H1 (cell line): ENCODE results near the gene AP3D1. TPM values are rescaled to one million over a fixed set of nuclear protein-coding genes. Genes with fewer than 3 reads are reported as not detected.

Experiments
- CTCF ChIA-PET: fragments of 300-600 bp; sonication (Branson Sonifier 250); formaldehyde crosslinking; loops from one replicate; lab custom pipeline; 2021; ENCODE audit not compliant: partially characterized antibody; lab: Charles Lee
- POLR2A ChIA-PET: fragments of 300-600 bp; sonication (Branson Sonifier 250); formaldehyde crosslinking; loops from one replicate; lab custom pipeline; 2021; ENCODE audit warnings: inconsistent platforms; ENCODE audit not compliant: partially characterized antibody; lab: Charles Lee
- DNase-seq, 2 experiments: peaks; one replicate each; pipeline versions ENCODE4 v3.0.0 to v3.0.0-alpha.2; 2010 to 2022; ENCODE audit warnings: low spot score in 2 of 2, low read depth in 1 of 2, mixed read lengths in 1 of 2
- FAIRE-seq: peaks from 2 replicates; lab custom pipeline; 2011; peaks lifted over from hg19 to GRCh38; lab: Jason Lieb, UNC
- H2AFZ ChIP-seq: 2 replicates; pipeline ENCODE4 v1.8.1; 2012; ENCODE audit warnings: low read length, inconsistent platforms
- H2AK5ac ChIP-seq: 2 replicates; pipeline ENCODE4 v1.6.1; 2013; ENCODE audit warnings: low read depth, low read length
- H2BK120ac ChIP-seq: replicated peaks from 2 replicates; pipeline ENCODE3; 2013; ENCODE audit warnings: low read depth, low read length, inconsistent platforms
- H2BK12ac ChIP-seq: 2 replicates; pipeline ENCODE4 v1.6.1; 2013; ENCODE audit warnings: low read depth, low read length
- H2BK15ac ChIP-seq: 2 replicates; pipeline ENCODE4 v1.6.1; 2013; ENCODE audit warnings: low read length
- H2BK20ac ChIP-seq: 2 replicates; pipeline ENCODE4 v1.6.1; 2013; ENCODE audit warnings: low read length
- H2BK5ac ChIP-seq: 2 replicates; pipeline ENCODE4 v1.6.1; 2013; ENCODE audit warnings: low read depth, low read length
- H3K14ac ChIP-seq: 2 replicates; pipeline ENCODE4 v1.6.1; 2013; ENCODE audit warnings: inconsistent platforms; ENCODE audit not compliant: insufficient read length
- H3K18ac ChIP-seq: 2 replicates; pipeline ENCODE4 v1.6.1; 2013; ENCODE audit warnings: low read length; ENCODE audit errors: extremely low read depth
- H3K23ac ChIP-seq: 2 replicates; pipeline ENCODE4 v1.6.1; 2013; ENCODE audit warnings: inconsistent platforms; ENCODE audit not compliant: insufficient read length
- H3K23me2 ChIP-seq: 2 replicates; pipeline ENCODE4 v1.6.1; 2013; ENCODE audit warnings: low read depth, low read length
- H3K27ac ChIP-seq: 2 replicates; pipeline ENCODE4 v1.6.1; 2011; ENCODE audit warnings: low read depth, low read length, inconsistent platforms
- H3K27me3 ChIP-seq, 4 experiments: replicated peaks in 1 of 4; 1 replicate in 1 of 4; 2 replicates in 3 of 4; pipeline versions ENCODE4 v1.6.1 to v1.8.1; 2011 to 2013; ENCODE audit warnings: low read length in 3 of 4, mild to moderate bottlenecking in 3 of 4, inconsistent platforms in 2 of 4, mixed read lengths in 2 of 4, moderate library complexity in 1 of 4; ENCODE audit not compliant: control insufficient read depth in 3 of 4, insufficient read depth in 3 of 4; ENCODE audit errors: extremely low read depth in 1 of 4
- H3K36me3 ChIP-seq, 4 experiments: 2 replicates each; pipeline versions ENCODE4 v1.6.1 to v1.8.1; 2011 to 2013; ENCODE audit warnings: mild to moderate bottlenecking in 4 of 4, low read length in 3 of 4, moderate library complexity in 2 of 4, control low read depth in 1 of 4, inconsistent platforms in 1 of 4; ENCODE audit not compliant: insufficient read depth in 4 of 4, control insufficient read depth in 2 of 4
- H3K4ac ChIP-seq: replicated peaks from 2 replicates; pipeline ENCODE3; 2013; ENCODE audit warnings: low read length, low read depth, mixed read lengths, inconsistent platforms; ENCODE audit not compliant: insufficient read length
- H3K4me1 ChIP-seq, 4 experiments: replicated peaks in 1 of 4; 1 replicate in 1 of 4; 2 replicates in 3 of 4; pipeline versions ENCODE4 v1.6.1 to v1.8.1; 2011 to 2013; ENCODE audit warnings: low read length in 3 of 4, inconsistent platforms in 2 of 4, mixed read lengths in 1 of 4; ENCODE audit not compliant: insufficient read depth in 4 of 4, control insufficient read depth in 3 of 4
- H3K4me2 ChIP-seq, 2 experiments: 2 replicates each; pipeline versions ENCODE4 v1.6.1 to v1.8.1; 2011 to 2013; ENCODE audit warnings: low read depth in 2 of 2, low read length in 2 of 2, control low read depth in 1 of 2, inconsistent platforms in 1 of 2, mild to moderate bottlenecking in 1 of 2; ENCODE audit not compliant: insufficient read depth in 1 of 2
- H3K4me3 ChIP-seq, 4 experiments: fragments of 200-600, 300-600 bp in 1 of 4; sonication (generic), shearing (Covaris generic), sonication (Bioruptor Twin) in 1 of 4; 2 replicates each; pipeline versions ENCODE4 v1.5.1 to v1.8.1; 2011 to 2016; ENCODE audit warnings: low read length in 4 of 4, low read depth in 3 of 4, control low read depth in 2 of 4, inconsistent platforms in 2 of 4, mild to moderate bottlenecking in 2 of 4, mixed read lengths in 1 of 4, moderate library complexity in 1 of 4; ENCODE audit not compliant: insufficient read depth in 2 of 4; ENCODE audit errors: extremely low read depth in 1 of 4
- H3K56ac ChIP-seq: replicated peaks from 2 replicates; pipeline ENCODE3; 2013; ENCODE audit warnings: low read depth, mild to moderate bottlenecking, mixed read lengths, low read length, inconsistent platforms; ENCODE audit not compliant: insufficient read length
- H3K79me1 ChIP-seq: 2 replicates; pipeline ENCODE4 v1.6.1; 2013; ENCODE audit warnings: low read depth, low read length, control low read depth
- H3K79me2 ChIP-seq, 2 experiments: 2 replicates each; pipeline versions ENCODE4 v1.6.1 to v1.8.1; 2012 to 2013; ENCODE audit warnings: low read length in 2 of 2, mild to moderate bottlenecking in 2 of 2, inconsistent platforms in 1 of 2; ENCODE audit not compliant: insufficient read depth in 2 of 2, control insufficient read depth in 1 of 2
- H3K9ac ChIP-seq, 4 experiments: replicated peaks in 1 of 4; 1 replicate in 1 of 4; 2 replicates in 3 of 4; pipeline versions ENCODE4 v1.6.1 to v1.8.1; 2011 to 2013; ENCODE audit warnings: low read depth in 3 of 4, low read length in 3 of 4, control low read depth in 2 of 4, mild to moderate bottlenecking in 2 of 4, moderate library complexity in 2 of 4, inconsistent platforms in 1 of 4; ENCODE audit errors: extremely low read depth in 1 of 4
- H3K9me3 ChIP-seq, 2 experiments: 2 replicates each; pipeline versions ENCODE4 v1.6.1 to v1.8.1; 2012 to 2013; ENCODE audit warnings: mild to moderate bottlenecking in 2 of 2, moderate library complexity in 2 of 2, control low read depth in 1 of 2, inconsistent platforms in 1 of 2, low read depth in 1 of 2, low read length in 1 of 2, mixed read lengths in 1 of 2; ENCODE audit not compliant: insufficient read depth in 2 of 2
- H4K20me1 ChIP-seq, 2 experiments: replicated peaks in 1 of 2; 2 replicates each; pipeline versions ENCODE3 to v1.8.1; 2011 to 2013; ENCODE audit warnings: inconsistent platforms in 2 of 2, low read length in 2 of 2, mild to moderate bottlenecking in 1 of 2; ENCODE audit not compliant: insufficient read depth in 2 of 2, control insufficient read depth in 1 of 2
- H4K5ac ChIP-seq: 2 replicates; pipeline ENCODE4 v1.6.1; 2013; ENCODE audit warnings: low read length, low read depth, mixed read lengths, inconsistent platforms; ENCODE audit not compliant: insufficient read length
- H4K8ac ChIP-seq: 2 replicates; pipeline ENCODE4 v1.8.0; 2013; ENCODE audit warnings: mild to moderate bottlenecking, moderate library complexity, low read length, inconsistent platforms; ENCODE audit not compliant: insufficient read depth; ENCODE audit errors: extremely low read depth
- H4K91ac ChIP-seq: replicated peaks from 2 replicates; pipeline ENCODE3; 2013; ENCODE audit warnings: low read length, mixed read lengths, inconsistent platforms; ENCODE audit not compliant: insufficient read length
- ASH2L ChIP-seq: fragments of 200-600, 300-600 bp; sonication (generic); IDR thresholded peaks from one replicate; pipeline ENCODE4 v1.7.1; 2017; ENCODE audit warnings: low read length
- ATF2 ChIP-seq: IDR thresholded peaks from 2 replicates; pipeline ENCODE4 v1.6.1; 2012; ENCODE audit warnings: low read length, inconsistent platforms
- ATF3 ChIP-seq: IDR thresholded peaks from 2 replicates; pipeline ENCODE4 v1.6.1; 2011; ENCODE audit warnings: low read depth, mild to moderate bottlenecking, low read length; ENCODE audit not compliant: insufficient read depth
- CREB1 ChIP-seq: IDR thresholded peaks from 2 replicates; pipeline ENCODE4 v1.6.1; 2012; ENCODE audit warnings: inconsistent platforms
- HDAC6 ChIP-seq: IDR thresholded peaks from one replicate; pipeline ENCODE4 v1.7.1; 2012; ENCODE audit warnings: low read depth, mild to moderate bottlenecking, inconsistent platforms, low read length, moderate library complexity
- JUND ChIP-seq: IDR thresholded peaks from 2 replicates; pipeline ENCODE4 v1.6.1; 2011; ENCODE audit warnings: mild to moderate bottlenecking, improper control_type of control experiment, low read length
- KDM4A ChIP-seq: IDR thresholded peaks from one replicate; pipeline ENCODE4 v1.7.1; 2012; ENCODE audit warnings: low read depth, mild to moderate bottlenecking, moderate library complexity, low read length, inconsistent platforms; ENCODE audit not compliant: severe bottlenecking
- NANOG ChIP-seq: IDR thresholded peaks from 2 replicates; pipeline ENCODE4 v1.6.1; 2011; ENCODE audit warnings: low read length, low read depth, mild to moderate bottlenecking, inconsistent platforms; ENCODE audit not compliant: insufficient read depth, poor library complexity, severe bottlenecking
- POLR2A ChIP-seq, 2 experiments: IDR thresholded peaks; 1 replicate in 1 of 2; 2 replicates in 1 of 2; pipeline ENCODE4 v1.6.1; 2011; ENCODE audit warnings: low read depth in 2 of 2, low read length in 2 of 2, mild to moderate bottlenecking in 2 of 2; ENCODE audit errors: control extremely low read depth in 1 of 2
- POLR2AphosphoS5 ChIP-seq: IDR thresholded peaks from 2 replicates; pipeline ENCODE4 v1.6.1; 2011; ENCODE audit warnings: low read depth, low read length
- POU5F1 ChIP-seq: IDR thresholded peaks from 2 replicates; pipeline ENCODE4 v1.6.1; 2011; ENCODE audit warnings: low read depth, mild to moderate bottlenecking, low read length, moderate library complexity
- SP1 ChIP-seq: IDR thresholded peaks from 2 replicates; pipeline ENCODE4 v1.6.1; 2011; ENCODE audit warnings: low read depth, low read length
- SRF ChIP-seq: IDR thresholded peaks from 2 replicates; pipeline ENCODE4 v1.6.1; 2011; ENCODE audit warnings: mild to moderate bottlenecking, low read depth, low read length, moderate library complexity
- WGBS, 2 experiments: shearing (Covaris generic) in 1 of 2; methylation state at CpG; one replicate each; pipeline versions ENCODE4 v1.1.6 to v1.1.7; 2013 to 2015; ENCODE audit warnings: low lambda C conversion rate in 2 of 2, mixed read lengths in 2 of 2, inconsistent platforms in 1 of 2, low coverage in 1 of 2, missing lambda C conversion rate in 1 of 2; ENCODE audit not compliant: insufficient replicate concordance in 2 of 2, insufficient coverage in 1 of 2, insufficient read length in 1 of 2; ENCODE audit errors: extremely low coverage in 1 of 2, missing lambda C conversion rate in 1 of 2; 5-methylcytosine and 5-hydroxymethylcytosine counted together
- polyA plus RNA-seq, 7 experiments: library from polyadenylated mRNA; depleted of rRNA in 3 of 7; stranded (reverse) in 5 of 7; unstranded in 2 of 7; fragments of >200 nt in 5 of 7; fragments of 200-250 nt in 2 of 7; gene quantifications; 1 replicate in 5 of 7; 2 replicates in 1 of 7; 4 replicates in 1 of 7; pipeline versions ENCODE4 v1.2.1 to v1.2.3, GENCODE V29; 2011 to 2013; ENCODE audit warnings: missing spikeins in 2 of 7, mixed read lengths in 2 of 7
- total RNA-seq: library from RNA; stranded (reverse); fragmentation: NEBNext Ultra II Directional; extraction: Animal tissue kit (Norgen Biotek cat#: 25700); gene quantifications from 2 replicates; pipeline ENCODE4 v1.2.1, GENCODE V29; 2021

The AP3D1 gene
- total and polyA plus RNA-seq, 2 of the 8 experiments (the other 6 are each of a cell fraction or from before 2014, with no cell fraction given) = 161 to 174 TPM

DNA sequence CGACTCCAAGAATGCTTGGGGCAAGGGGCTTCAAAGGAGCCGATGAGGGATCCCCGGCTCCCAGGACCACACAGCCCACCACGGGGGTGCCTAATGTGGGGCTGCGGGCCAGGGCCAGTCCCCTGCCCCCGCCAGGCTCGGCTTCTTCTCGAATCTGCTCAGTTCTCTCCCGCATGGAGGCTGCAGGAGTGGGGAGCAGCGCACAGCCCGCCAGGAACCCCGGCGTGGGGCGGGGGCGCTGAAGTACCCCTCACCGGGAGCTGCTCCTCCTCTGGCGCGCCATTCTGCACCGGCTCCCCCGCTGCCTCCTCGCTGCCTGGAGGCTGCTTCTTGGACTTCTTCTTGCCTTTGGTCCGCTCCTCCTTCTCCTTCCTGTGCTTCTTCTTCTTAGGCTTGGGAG lies 39.9 kb downstream of the AP3D1 start:
- Histone ChIP-seq H3K18ac (no peak overlapping the region), H3K23ac (no peak overlapping the region), H3K56ac (no peak overlapping the region), H3K4me1 (no peaks in the 10 kb centered on the region), H2BK20ac (no peak overlapping the region), H3K23me2 (no peaks in the 10 kb centered on the region), H3K4me2 (no peak overlapping the region), H3K4ac (no peak overlapping the region), H2BK120ac (no peak overlapping the region), H2AFZ (no peak overlapping the region), H3K27me3 (no peaks in the 10 kb centered on the region), H4K5ac (no peak overlapping the region), H4K91ac (no peak overlapping the region), H2AK5ac (no peak overlapping the region), H3K27ac (no peak overlapping the region), H3K4me3 (no peak overlapping the region), H3K9ac (no peak overlapping the region), H3K79me2 (peaks cover 0 to 2% of the 10 kb centered on the region in 2 experiments; a peak in 1 of 4 replicates), H2BK15ac (no peak overlapping the region), H3K14ac (no peak overlapping the region), H2BK5ac (no peak overlapping the region), H3K9me3 (peaks cover 3 to 4% of the 10 kb centered on the region in 2 experiments; a peak in 3 of 4 replicates), H3K79me1 (peaks cover 2% of the 10 kb centered on the region), H2BK12ac (no peak overlapping the region), H4K8ac (no peak overlapping the region; the same call in 1 of the 2 replicates), H3K36me3 (peaks cover 54 to 97% (median 91%) of the 10 kb centered on the region in 4 experiments), H4K20me1 (peaks cover 4 to 18% of the 10 kb centered on the region in 2 experiments)
- WGBS, 2 experiments = 98% methylated on average over 14 of the region's 22 CpGs; no CpG with 5 or more reads in 1 of the 2 experiments
- FAIRE-seq (no peak), DNase-seq (no peak)
- ChIA-PET POLR2A (interaction anchor here (1.0 to 1.9 kb wide), 3 partner anchors 10 to 158 kb away, joined by 3 to 4 read pairs (median 3); no protein-coding TSS in a partner anchor), CTCF (interaction anchor here (0.6 to 2.4 kb wide), 8 partner anchors 12 to 104 kb away, joined by 3 to 8 read pairs (median 4); no protein-coding TSS in a partner anchor)
- TF ChIP-seq CREB1 = no peak
- no peak for TF ChIP-seq SP1
- no peak for TF ChIP-seq NANOG
- no peak for TF ChIP-seq POLR2A (IDR thresholded peaks at IDR 0.05; ENCODE audit: control extremely low read depth in 1 of 2, low read depth in 2 of 2, low read length in 2 of 2)
- no peak for TF ChIP-seq ASH2L
- TF ChIP-seq ATF2 = no peak
- no peak for TF ChIP-seq JUND
- TF ChIP-seq SRF = no peak
- TF ChIP-seq POLR2AphosphoS5 = no peak
- no peak for TF ChIP-seq ATF3
- no peak for TF ChIP-seq POU5F1
- TF ChIP-seq KDM4A = no peak
- no peak for TF ChIP-seq HDAC6
